GM12878 (cell line): ENCODE measurements around the gene LPCAT2. TPM values are rescaled to one million over a fixed set of nuclear protein-coding genes. Genes with fewer than 3 reads are reported as not detected.

Experiments
- ATAC-seq: fragments of 200-7000 bp; cut with Tn5 transposase; 3 replicates; pipeline ENCODE4 v1.9.1; 2020; ENCODE audit warnings: mild to moderate bottlenecking, moderate library complexity
- BruUV-seq: library from RNA; stranded (reverse); fragments of 400-500 nt; replicated peaks from 2 replicates; lab custom pipeline; 2021; lab: Mats Ljungman, UMichigan
- CTCF ChIA-PET: fragments of 300-600 bp; sonication (Branson Sonifier 250); formaldehyde crosslinking; extraction: SDS; loops from one replicate; lab custom pipeline; 2021; ENCODE audit warnings: inconsistent platforms; lab: Yijun Ruan, JAX
- POLR2A ChIA-PET: fragments of 350-600 bp; formaldehyde crosslinking; extraction: SDS; loops from one replicate; lab custom pipeline; 2021; ENCODE audit warnings: inconsistent platforms; lab: Charles Lee
- RAD21 ChIA-PET: fragments of 300-600 bp; sonication (Branson Sonifier 250); formaldehyde crosslinking; loops from one replicate; lab custom pipeline; 2023; ENCODE audit warnings: antibody characterized with exemption; ENCODE audit not compliant: unreplicated experiment; lab: Charles Lee
- SMC1A ChIA-PET: fragments of 300-600 bp; sonication (Branson Sonifier 250); formaldehyde crosslinking; loops from one replicate; lab custom pipeline; 2023; ENCODE audit not compliant: unreplicated experiment, uncharacterized antibody; lab: Charles Lee
- DNase-seq: peaks from one replicate; pipeline ENCODE4 v3.0.0-alpha.2; 2011; ENCODE audit warnings: low read depth, low spot score
- FAIRE-seq: peaks from 3 replicates; lab custom pipeline; 2011; peaks lifted over from hg19 to GRCh38; lab: Jason Lieb, UNC
- H2AFZ ChIP-seq: 2 replicates; pipeline ENCODE4 v1.6.0; 2011; ENCODE audit warnings: low read depth, low read length, control low read depth; ENCODE audit not compliant: control insufficient read depth
- H3K27ac ChIP-seq: 2 replicates; pipeline ENCODE4 v1.5.1; 2011; ENCODE audit warnings: control low read depth; ENCODE audit not compliant: control insufficient read depth, insufficient read depth
- H3K27me3 ChIP-seq, 2 experiments: replicated peaks in 1 of 2; 2 replicates each; pipeline versions ENCODE4 v1.6.0 to v1.6.1; 2011; ENCODE audit warnings: low read length in 1 of 2; ENCODE audit not compliant: control insufficient read depth in 2 of 2, insufficient read depth in 2 of 2
- H3K36me3 ChIP-seq, 2 experiments: 2 replicates each; pipeline ENCODE4 v1.5.1; 2011; ENCODE audit warnings: low read length in 1 of 2; ENCODE audit not compliant: control insufficient read depth in 2 of 2, insufficient read depth in 2 of 2
- H3K4me1 ChIP-seq: 2 replicates; pipeline ENCODE4 v1.6.1; 2011; ENCODE audit warnings: mild to moderate bottlenecking, low read length, moderate library complexity, mixed read lengths; ENCODE audit not compliant: control insufficient read depth, insufficient read depth
- H3K4me2 ChIP-seq: 2 replicates; pipeline ENCODE4 v1.6.0; 2011; ENCODE audit warnings: control low read depth; ENCODE audit not compliant: control insufficient read depth, insufficient read depth
- H3K4me3 ChIP-seq: fragments of 200-600 bp; sonication (generic); 2 replicates; pipeline ENCODE4 v1.5.1; 2016
- H3K79me2 ChIP-seq: 2 replicates; pipeline ENCODE4 v1.6.0; 2011; ENCODE audit warnings: low read length; ENCODE audit not compliant: control insufficient read depth, insufficient read depth
- H3K9ac ChIP-seq: 2 replicates; pipeline ENCODE4 v1.8.0; 2011; ENCODE audit warnings: low read length, control low read depth, mixed read lengths; ENCODE audit not compliant: control insufficient read depth, insufficient read depth
- H3K9me3 ChIP-seq: replicated peaks from 3 replicates; pipeline ENCODE4 v1.5.1; 2011; ENCODE audit warnings: mild to moderate bottlenecking, low read length; ENCODE audit not compliant: control insufficient read depth, insufficient read depth
- H4K20me1 ChIP-seq: 2 replicates; pipeline ENCODE4 v1.6.0; 2011; ENCODE audit not compliant: control insufficient read depth, insufficient read depth
- CREB1 ChIP-seq: IDR thresholded peaks from 2 replicates; pipeline ENCODE4 v1.6.1; 2012; ENCODE audit warnings: low read depth, mild to moderate bottlenecking, inconsistent platforms
- EGR1 ChIP-seq, 2 experiments: IDR thresholded peaks; 1 replicate in 1 of 2; 2 replicates in 1 of 2; pipeline ENCODE4 v1.6.1; 2011 to 2012; ENCODE audit warnings: low read depth in 2 of 2, low read length in 2 of 2, borderline replicate concordance in 1 of 2, mild to moderate bottlenecking in 1 of 2, moderate library complexity in 1 of 2
- ESRRA ChIP-seq: IDR thresholded peaks from 2 replicates; pipeline ENCODE4 v1.6.1; 2012; ENCODE audit warnings: mild to moderate bottlenecking, low read length, improper control_type of control experiment
- IKZF1 ChIP-seq: fragments of 450-650 bp; conservative IDR thresholded peaks from 2 replicates; pipeline ENCODE4 v1.6.1; 2017; ENCODE audit warnings: antibody characterized with exemption, mild to moderate bottlenecking
- NFYB ChIP-seq: IDR thresholded peaks from 2 replicates; pipeline ENCODE4 v1.6.1; 2011; ENCODE audit warnings: low read depth, mild to moderate bottlenecking, low read length, improper control_type of control experiment, moderate library complexity; ENCODE audit not compliant: insufficient read depth
- RB1 ChIP-seq: fragments of 450-650 bp; formaldehyde crosslinking; IDR thresholded peaks from 2 replicates; pipeline ENCODE4 v1.6.1; 2017; ENCODE audit warnings: mild to moderate bottlenecking, borderline replicate concordance
- SUPT20H ChIP-seq: IDR thresholded peaks from 2 replicates; pipeline ENCODE4 v1.6.1; 2011; ENCODE audit warnings: low read depth, mild to moderate bottlenecking, low read length, moderate library complexity, borderline replicate concordance; ENCODE audit not compliant: control insufficient read depth
- YBX1 ChIP-seq: fragments of 450-650 bp; IDR thresholded peaks from 2 replicates; pipeline ENCODE4 v1.6.1; 2016; ENCODE audit warnings: antibody characterized with exemption
- ZNF24 ChIP-seq: fragments of 450-650 bp; IDR thresholded peaks from 2 replicates; pipeline ENCODE4 v1.6.1; 2017; ENCODE audit warnings: antibody characterized with exemption, mild to moderate bottlenecking
- ZNF384 ChIP-seq: IDR thresholded peaks from 2 replicates; pipeline ENCODE4 v1.6.1; 2012; ENCODE audit warnings: low read depth, mild to moderate bottlenecking, low read length, improper control_type of control experiment, borderline replicate concordance
- whole genome bisulfite sequencing: methylation state at CpG from one replicate; pipeline ENCODE4 v1.1.6; 2016; ENCODE audit warnings: low lambda C conversion rate; ENCODE audit not compliant: insufficient replicate concordance, insufficient coverage; ENCODE audit errors: missing lambda C conversion rate; 5-methylcytosine and 5-hydroxymethylcytosine counted together
- in situ Hi-C: fragments of 300-500 bp; cut with MboI; formaldehyde crosslinking; loops from 9 replicates; pipeline ENCODE4 v1.14.3; 2018; ENCODE audit warnings: mixed read lengths
- intact Hi-C: fragments of 100-400 bp; cut with micrococcal nuclease; formaldehyde crosslinking; loops from one replicate; pipeline ENCODE4 v1.14.2; 2022; ENCODE audit not compliant: unreplicated experiment
- polyA plus RNA-seq, 11 experiments: library from polyadenylated mRNA; depleted of rRNA in 4 of 11; unstranded in 6 of 11; stranded (reverse) in 5 of 11; fragments of >200 nt; fragmentation: Nextera tagmentation in 4 of 11; fragmentation: Illumina TruSeq in 1 of 11; extraction: Ambion mirVana in 4 of 11; extraction: Trizol in 1 of 11; gene quantifications; 1 replicate in 1 of 11; 2 replicates in 10 of 11; pipeline versions ENCODE4 v1.2.1 to v1.2.3, GENCODE V29; 2011 to 2016; ENCODE audit warnings: inconsistent platforms in 2 of 11, missing spikeins in 2 of 11, low read depth in 1 of 11
- total RNA-seq, 4 experiments: library from RNA; depleted of rRNA in 3 of 4; stranded (reverse); fragments of >200 nt in 3 of 4; fragmentation: Illumina TruSeq in 1 of 4; extraction: Trizol in 1 of 4; gene quantifications; 2 replicates each; pipeline versions ENCODE4 v1.2.1 to v1.2.3, GENCODE V29; 2013 to 2021
- TF ChIP-seq, protein P1 (sequence below): fragments of 450-650 bp; IDR thresholded peaks from 2 replicates; pipeline ENCODE4 v1.6.1; 2017; ENCODE audit warnings: borderline replicate concordance
- TF ChIP-seq, protein P2 (sequence below): fragments of 450-650 bp; IDR thresholded peaks from 2 replicates; pipeline ENCODE4 v1.6.1; 2016; ENCODE audit warnings: mild to moderate bottlenecking
- TF ChIP-seq, protein P3 (sequence below): fragments of 450-650 bp; IDR thresholded peaks from 2 replicates; pipeline ENCODE4 v1.6.1; 2018; ENCODE audit warnings: borderline replicate concordance, mild to moderate bottlenecking; ENCODE audit not compliant: partially characterized antibody

The LPCAT2 gene
- total and polyA plus RNA-seq, 10 of the 15 experiments (the other 5 are each of a cell fraction or from before 2014, with no cell fraction given), result 0.01 TPM; not detected in 9

DNA sequence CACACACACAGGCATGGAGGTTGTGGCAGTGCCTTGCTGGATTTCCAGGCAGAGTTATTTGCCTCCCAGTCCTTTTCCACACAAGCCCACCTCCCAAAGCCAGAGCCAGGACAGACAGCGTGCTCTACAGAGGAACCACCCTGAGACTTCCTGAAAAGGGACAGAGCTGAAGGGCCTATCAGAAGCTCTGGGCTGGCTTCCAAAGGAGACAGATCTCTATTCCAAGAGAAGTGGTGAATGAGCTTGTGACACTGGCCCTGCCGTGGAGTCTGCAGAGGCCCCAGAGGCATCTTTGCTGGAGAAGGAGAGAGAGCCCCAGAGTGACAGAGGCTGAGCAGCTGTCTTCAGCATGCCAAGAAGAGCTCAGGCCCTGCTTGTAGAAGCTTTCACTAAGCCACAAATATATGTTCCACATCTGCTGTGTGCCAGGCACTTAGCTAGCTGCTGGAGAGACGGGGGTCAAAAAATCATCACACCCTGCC lies 8.3 kb upstream of the LPCAT2 start:
- no peaks in the 10 kb centered on the region for H3K36me3 ChIP-seq
- ATAC-seq (no peak), FAIRE-seq (no peak), DNase-seq (no peak)
- H3K79me2 ChIP-seq, result no peaks in the 10 kb centered on the region
- SMC1A ChIA-PET, result interaction anchor here (0.7 kb wide), 1 partner anchor 27 kb away, joined by 5 read pairs; no protein-coding TSS in a partner anchor
- in situ Hi-C loops, result no loop called here
- TF ChIP-seq YBX1, result no peak
- no peak for TF ChIP-seq ZNF24
- TF ChIP-seq ESRRA, result no peak
- no peak for TF ChIP-seq RB1
- no peak for TF ChIP-seq IKZF1
- TF ChIP-seq SUPT20H, result no peak
- TF ChIP-seq, protein P1, sequence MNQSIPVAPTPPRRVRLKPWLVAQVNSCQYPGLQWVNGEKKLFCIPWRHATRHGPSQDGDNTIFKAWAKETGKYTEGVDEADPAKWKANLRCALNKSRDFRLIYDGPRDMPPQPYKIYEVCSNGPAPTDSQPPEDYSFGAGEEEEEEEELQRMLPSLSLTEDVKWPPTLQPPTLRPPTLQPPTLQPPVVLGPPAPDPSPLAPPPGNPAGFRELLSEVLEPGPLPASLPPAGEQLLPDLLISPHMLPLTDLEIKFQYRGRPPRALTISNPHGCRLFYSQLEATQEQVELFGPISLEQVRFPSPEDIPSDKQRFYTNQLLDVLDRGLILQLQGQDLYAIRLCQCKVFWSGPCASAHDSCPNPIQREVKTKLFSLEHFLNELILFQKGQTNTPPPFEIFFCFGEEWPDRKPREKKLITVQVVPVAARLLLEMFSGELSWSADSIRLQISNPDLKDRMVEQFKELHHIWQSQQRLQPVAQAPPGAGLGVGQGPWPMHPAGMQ, result no peak
- no peak for TF ChIP-seq NFYB
- TF ChIP-seq CREB1, result no peak
- no peak for TF ChIP-seq ZNF384
- TF ChIP-seq, protein P2, sequence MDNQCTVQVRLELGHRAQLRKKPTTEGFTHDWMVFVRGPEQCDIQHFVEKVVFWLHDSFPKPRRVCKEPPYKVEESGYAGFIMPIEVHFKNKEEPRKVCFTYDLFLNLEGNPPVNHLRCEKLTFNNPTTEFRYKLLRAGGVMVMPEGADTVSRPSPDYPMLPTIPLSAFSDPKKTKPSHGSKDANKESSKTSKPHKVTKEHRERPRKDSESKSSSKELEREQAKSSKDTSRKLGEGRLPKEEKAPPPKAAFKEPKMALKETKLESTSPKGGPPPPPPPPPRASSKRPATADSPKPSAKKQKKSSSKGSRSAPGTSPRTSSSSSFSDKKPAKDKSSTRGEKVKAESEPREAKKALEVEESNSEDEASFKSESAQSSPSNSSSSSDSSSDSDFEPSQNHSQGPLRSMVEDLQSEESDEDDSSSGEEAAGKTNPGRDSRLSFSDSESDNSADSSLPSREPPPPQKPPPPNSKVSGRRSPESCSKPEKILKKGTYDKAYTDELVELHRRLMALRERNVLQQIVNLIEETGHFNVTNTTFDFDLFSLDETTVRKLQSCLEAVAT, result no peak
- TF ChIP-seq, protein P3, sequence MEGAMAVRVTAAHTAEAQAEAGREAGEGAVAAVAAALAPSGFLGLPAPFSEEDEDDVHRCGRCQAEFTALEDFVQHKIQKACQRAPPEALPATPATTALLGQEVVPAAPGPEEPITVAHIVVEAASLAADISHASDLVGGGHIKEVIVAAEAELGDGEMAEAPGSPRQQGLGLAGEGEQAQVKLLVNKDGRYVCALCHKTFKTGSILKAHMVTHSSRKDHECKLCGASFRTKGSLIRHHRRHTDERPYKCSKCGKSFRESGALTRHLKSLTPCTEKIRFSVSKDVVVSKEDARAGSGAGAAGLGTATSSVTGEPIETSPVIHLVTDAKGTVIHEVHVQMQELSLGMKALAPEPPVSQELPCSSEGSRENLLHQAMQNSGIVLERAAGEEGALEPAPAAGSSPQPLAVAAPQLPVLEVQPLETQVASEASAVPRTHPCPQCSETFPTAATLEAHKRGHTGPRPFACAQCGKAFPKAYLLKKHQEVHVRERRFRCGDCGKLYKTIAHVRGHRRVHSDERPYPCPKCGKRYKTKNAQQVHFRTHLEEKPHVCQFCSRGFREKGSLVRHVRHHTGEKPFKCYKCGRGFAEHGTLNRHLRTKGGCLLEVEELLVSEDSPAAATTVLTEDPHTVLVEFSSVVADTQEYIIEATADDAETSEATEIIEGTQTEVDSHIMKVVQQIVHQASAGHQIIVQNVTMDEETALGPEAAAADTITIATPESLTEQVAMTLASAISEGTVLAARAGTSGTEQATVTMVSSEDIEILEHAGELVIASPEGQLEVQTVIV, result no peak
- no peak for TF ChIP-seq EGR1 (IDR thresholded peaks at IDR 0.05; ENCODE audit: borderline replicate concordance in 1 of 2, low read depth in 2 of 2, low read length in 2 of 2)
- no peaks in the 10 kb centered on the region for H3K9me3 ChIP-seq
- H3K4me3 ChIP-seq, result no peak overlapping the region
- no peaks in the 10 kb centered on the region for H3K4me1 ChIP-seq
- BruUV-seq, result no TSS peak
- H3K9ac ChIP-seq, result no peak overlapping the region
- H3K27ac ChIP-seq, result no peak overlapping the region
- no peaks in the 10 kb centered on the region for H3K27me3 ChIP-seq
- no peak overlapping the region for H3K4me2 ChIP-seq
- CTCF ChIA-PET, result no interaction called here
- 15% methylated on average over 3 of the region's 3 CpGs for WGBS
- POLR2A ChIA-PET, result no interaction called here
- RAD21 ChIA-PET, result no interaction called here
- intact Hi-C loops, result no loop called here
- H2AFZ ChIP-seq, result no peak overlapping the region
- no peaks in the 10 kb centered on the region for H4K20me1 ChIP-seq
